ENCODE data around the gene MYH7B.

GRCh38 chr20:34921436-34921835 lies 34.2 kb upstream of the MYH7B start:
- TF ChIP-seq CTCF (conservative IDR thresholded peaks at IDR 0.05; ENCODE audit: low read depth in 2 of 2) (no peak), POLR2AphosphoS5 (IDR thresholded peaks at IDR 0.05; ENCODE audit: low read depth) (no peak), CREB1 (CRISPR knock-in tag; IDR thresholded peaks at IDR 0.05; ENCODE audit: low read depth) (no peak), REST (IDR thresholded peaks at IDR 0.05; ENCODE audit: unreplicated experiment) (no peak), EZH2 (IDR thresholded peaks at IDR 0.05; ENCODE audit: low read depth, unreplicated experiment) (no peak), JUNB (IDR thresholded peaks at IDR 0.05; ENCODE audit: unreplicated experiment) (no peak), EZH2phosphoT487 (IDR thresholded peaks at IDR 0.05; ENCODE audit: unreplicated experiment) (no peak), ETS1 (IDR thresholded peaks at IDR 0.05) (no peak), NANOG (IDR thresholded peaks at IDR 0.05; ENCODE audit: borderline replicate concordance) (no peak), STAT1 (IDR thresholded peaks at IDR 0.05; ENCODE audit: unreplicated experiment) (no peak), ZNF462 (CRISPR knock-in tag; IDR thresholded peaks at IDR 0.05) (no peak), ZNF331 (CRISPR knock-in tag; IDR thresholded peaks at IDR 0.05; ENCODE audit: low read depth) (no peak)

All from GM23338 (cell line).